ENCODE data around the gene KLF5.
A peak's percentile ranks its signal among the peaks of the same experiment; 100 is the strongest.

Gene KLF5

DNA sequence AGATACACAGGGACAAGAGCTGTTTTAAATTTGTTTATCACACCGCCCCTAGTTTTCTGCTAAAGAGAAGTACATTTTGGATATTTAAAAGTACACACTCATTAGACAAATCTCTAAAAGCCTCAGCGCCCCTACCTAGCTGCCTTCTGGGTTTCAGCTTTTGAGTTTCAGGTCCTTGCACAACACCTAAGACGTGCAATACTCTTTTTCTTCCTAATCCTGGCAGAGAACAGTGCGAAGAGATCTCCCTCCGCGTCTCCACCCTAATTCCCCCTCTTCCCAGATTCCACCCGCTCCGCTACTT, 421 bp upstream of the KLF5 start:
- no peak for DNase-seq (ENCODE audit: low read depth)
- H3K4me3 ChIP-seq (ENCODE audit: low read depth, low read length): peak overlapping the region; percentile 77

DNA sequence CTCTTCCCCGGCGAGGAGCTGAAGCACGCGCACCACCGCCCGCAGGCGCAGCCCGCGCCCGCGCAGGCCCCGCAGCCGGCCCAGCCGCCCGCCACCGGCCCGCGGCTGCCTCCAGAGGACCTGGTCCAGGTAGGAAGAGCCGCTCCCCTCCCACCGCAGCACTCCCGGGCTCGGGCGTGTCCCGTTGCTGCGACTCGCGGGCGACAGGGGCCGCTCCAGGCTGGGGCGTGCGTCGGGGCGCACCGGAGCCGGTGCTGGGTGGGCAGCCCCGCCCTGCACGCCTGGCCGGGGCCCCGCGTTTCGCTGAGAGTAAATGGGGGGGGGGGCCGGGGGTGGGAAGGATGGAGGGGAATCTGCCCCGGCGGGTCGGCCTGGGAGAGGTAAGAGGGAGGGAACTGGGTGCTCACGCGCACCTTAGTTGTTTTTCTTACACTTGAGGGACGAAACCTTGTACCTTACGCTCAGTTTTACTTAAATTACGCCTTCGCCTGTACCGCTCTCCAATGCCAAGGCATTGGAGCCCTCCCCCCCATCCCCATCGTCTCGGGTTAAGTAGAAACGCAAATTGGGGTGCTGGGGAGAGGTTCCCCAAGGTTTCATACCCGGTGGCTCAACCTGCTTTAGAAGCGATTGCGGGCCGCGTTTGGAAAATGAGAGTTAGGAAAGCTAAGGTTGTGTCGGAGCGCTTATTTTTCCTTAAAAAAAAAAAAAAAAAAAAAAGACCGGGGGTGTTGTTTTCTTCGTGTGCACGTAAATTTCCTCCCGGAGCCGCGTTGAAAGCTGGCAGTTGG, 850 bp downstream of the KLF5 start:
- H3K4me3 ChIP-seq (ENCODE audit: low read depth, low read length): peak overlapping the region; percentile 77
- TF ChIP-seq, protein P1, sequence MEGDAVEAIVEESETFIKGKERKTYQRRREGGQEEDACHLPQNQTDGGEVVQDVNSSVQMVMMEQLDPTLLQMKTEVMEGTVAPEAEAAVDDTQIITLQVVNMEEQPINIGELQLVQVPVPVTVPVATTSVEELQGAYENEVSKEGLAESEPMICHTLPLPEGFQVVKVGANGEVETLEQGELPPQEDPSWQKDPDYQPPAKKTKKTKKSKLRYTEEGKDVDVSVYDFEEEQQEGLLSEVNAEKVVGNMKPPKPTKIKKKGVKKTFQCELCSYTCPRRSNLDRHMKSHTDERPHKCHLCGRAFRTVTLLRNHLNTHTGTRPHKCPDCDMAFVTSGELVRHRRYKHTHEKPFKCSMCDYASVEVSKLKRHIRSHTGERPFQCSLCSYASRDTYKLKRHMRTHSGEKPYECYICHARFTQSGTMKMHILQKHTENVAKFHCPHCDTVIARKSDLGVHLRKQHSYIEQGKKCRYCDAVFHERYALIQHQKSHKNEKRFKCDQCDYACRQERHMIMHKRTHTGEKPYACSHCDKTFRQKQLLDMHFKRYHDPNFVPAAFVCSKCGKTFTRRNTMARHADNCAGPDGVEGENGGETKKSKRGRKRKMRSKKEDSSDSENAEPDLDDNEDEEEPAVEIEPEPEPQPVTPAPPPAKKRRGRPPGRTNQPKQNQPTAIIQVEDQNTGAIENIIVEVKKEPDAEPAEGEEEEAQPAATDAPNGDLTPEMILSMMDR (conservative IDR thresholded peaks at IDR 0.05; ENCODE audit: low read depth, low read length): no peak
- peak; percentile 29 for DNase-seq (ENCODE audit: low read depth)

More for the DNA sequence above, 421 bp upstream of the KLF5 start:
- TF ChIP-seq, protein P1 (conservative IDR thresholded peaks at IDR 0.05; ENCODE audit: low read depth, low read length): no peak

DNA sequence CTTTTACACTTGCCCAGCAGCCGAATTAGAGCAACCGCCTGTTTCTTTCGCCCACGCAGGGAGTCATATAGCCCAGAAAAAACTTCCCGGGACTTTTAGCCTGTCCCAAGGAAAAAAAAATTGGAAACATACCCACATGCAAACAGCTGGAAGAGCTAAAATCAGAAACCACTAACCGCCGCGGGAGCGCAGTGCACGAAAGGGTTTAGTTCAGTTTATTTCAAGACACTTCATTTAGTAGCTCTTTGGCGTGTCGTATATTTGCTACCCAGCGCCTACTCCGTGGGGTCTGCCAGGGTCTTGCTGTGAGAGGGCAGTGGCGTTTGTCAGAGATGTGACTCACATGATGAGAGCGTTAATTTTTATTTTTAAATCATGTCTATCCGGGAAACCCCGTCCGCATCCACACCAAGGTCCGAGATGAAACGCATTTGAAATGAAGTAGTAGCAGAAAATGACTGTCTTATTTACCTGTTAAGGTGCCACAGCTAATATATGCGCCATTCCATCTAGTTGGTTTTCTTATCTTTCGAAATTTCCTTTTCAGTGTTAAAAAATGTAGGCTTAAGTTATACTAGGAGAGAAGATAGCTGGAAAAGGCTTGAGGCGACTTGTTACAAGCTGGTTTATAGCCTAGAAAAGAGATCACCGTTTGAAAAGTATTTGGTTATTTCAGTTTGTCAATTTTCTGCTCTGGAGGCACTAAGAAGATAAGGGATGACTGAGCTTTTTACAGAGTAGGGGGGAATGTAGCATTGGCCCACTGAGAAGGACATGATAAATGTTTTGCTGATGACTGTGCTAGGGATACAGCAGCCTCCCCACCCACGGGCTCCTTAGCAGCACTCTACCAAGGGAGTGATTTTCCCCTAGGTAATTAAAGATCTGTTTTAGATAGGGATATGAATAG, 1.7 kb downstream of the KLF5 start:
- peak overlapping the region; percentile 77 for H3K4me3 ChIP-seq (ENCODE audit: low read depth, low read length)
- TF ChIP-seq, protein P1 (conservative IDR thresholded peaks at IDR 0.05; ENCODE audit: low read depth, low read length): no peak

DNA sequence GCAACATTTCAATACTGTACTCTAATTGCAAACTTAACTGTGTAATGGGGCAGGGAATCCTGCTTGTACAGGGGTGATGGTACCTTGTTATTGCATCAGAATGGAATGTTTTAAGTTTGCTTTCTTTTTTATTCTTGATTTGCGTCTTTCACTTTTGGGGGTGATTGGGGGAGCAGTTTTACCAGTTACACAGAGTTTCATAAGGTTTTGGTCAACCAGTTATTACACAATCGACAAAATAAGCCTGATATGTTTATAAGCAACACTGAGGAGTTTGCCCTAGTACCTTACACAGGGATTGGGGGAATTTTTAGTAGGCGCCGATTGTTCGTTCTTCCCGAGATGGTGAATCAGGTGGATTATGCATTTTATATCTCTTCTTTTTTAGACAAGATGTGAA, 2.7 kb downstream of the KLF5 start:
- no peak overlapping the region for H3K4me3 ChIP-seq (ENCODE audit: low read depth, low read length)

More for the DNA sequence above, 1.7 kb downstream of the KLF5 start:
- DNase-seq (ENCODE audit: low read depth): peak; percentile 55

DNA sequence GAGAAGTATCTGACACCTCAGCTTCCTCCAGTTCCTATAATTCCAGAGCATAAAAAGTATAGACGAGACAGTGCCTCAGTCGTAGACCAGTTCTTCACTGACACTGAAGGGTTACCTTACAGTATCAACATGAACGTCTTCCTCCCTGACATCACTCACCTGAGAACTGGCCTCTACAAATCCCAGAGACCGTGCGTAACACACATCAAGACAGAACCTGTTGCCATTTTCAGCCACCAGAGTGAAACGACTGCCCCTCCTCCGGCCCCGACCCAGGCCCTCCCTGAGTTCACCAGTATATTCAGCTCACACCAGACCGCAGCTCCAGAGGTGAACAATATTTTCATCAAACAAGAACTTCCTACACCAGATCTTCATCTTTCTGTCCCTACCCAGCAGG, 3.1 kb downstream of the KLF5 start:
- no peak for DNase-seq (ENCODE audit: low read depth)
- no peak overlapping the region for H3K4me3 ChIP-seq (ENCODE audit: low read depth, low read length)
- TF ChIP-seq, protein P1 (conservative IDR thresholded peaks at IDR 0.05; ENCODE audit: low read depth, low read length): no peak

More for the DNA sequence above, 2.7 kb downstream of the KLF5 start:
- peak; percentile 25 for DNase-seq (ENCODE audit: low read depth)
- TF ChIP-seq, protein P1 (conservative IDR thresholded peaks at IDR 0.05; ENCODE audit: low read depth, low read length): no peak

DNA sequence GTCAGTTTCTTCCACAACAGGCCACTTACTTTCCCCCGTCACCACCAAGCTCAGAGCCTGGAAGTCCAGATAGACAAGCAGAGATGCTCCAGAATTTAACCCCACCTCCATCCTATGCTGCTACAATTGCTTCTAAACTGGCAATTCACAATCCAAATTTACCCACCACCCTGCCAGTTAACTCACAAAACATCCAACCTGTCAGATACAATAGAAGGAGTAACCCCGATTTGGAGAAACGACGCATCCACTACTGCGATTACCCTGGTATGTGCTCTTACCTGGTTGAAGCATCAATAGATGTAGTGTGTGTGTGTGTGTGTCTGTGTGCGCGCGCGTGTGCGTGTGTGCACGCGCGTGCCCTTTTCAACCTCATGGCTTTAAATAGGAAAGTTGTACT, 3.7 kb downstream of the KLF5 start:
- H3K4me3 ChIP-seq (ENCODE audit: low read depth, low read length): no peak overlapping the region
- TF ChIP-seq, protein P1 (conservative IDR thresholded peaks at IDR 0.05; ENCODE audit: low read depth, low read length): no peak
- DNase-seq (ENCODE audit: low read depth): no peak
